ENCODE measurements around the gene SERPINB11.
"Not testable (repeated sequence)": the region's sequence is repeated elsewhere in the genome, so short reads cannot be mapped to it uniquely, and the experiment has no call there.

SERPINB11 gene

DNA sequence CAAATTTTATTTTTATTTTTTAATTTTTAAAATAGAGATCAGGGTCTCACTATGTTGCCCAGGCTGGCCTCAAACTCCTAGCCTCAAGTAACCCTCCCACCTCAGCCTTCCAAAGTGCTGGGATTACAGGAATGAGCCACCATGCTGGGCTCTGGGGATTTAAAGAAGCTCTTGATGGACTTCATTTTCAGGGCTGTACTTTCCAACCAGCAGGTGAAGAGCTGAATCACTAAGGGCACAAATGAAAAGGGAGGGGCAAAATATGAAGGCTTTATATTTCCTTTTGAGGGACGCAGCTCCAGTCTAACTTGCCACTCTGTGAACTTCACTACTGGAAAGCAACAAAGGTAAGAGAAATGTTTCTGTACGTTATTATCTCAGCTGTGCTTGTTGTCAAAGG, at the start of gene SERPINB11:
Gene SERPINB11 (plus strand): TSS at position 301 of the 400 bp plus-strand sequence. CDS start 7,234 bp downstream, outside the sequence.
- DNase-seq: peak; percentile 23

GRCh38 chr18:63658920-63659319, 43.8 kb upstream of the SERPINB11 start:
- not testable (repeated sequence) for DNase-seq

DNA sequence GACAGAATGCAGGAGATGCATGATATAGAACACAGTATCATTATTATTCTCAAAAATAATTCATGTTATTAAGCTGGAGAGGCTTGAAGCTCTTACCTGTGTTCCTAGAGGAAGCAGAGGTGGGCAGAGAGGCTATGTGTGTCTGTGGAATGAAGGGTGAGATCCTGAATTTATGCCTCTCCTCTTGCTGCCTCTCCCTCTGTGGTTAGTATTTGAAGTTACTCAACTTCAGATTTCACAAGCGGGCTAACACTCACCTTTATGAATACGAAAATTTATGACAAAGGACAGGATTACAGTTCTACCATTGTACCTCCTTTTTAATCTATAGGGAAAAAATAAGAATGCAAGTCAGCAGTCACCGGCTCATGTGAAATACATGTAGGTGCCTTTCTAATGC, 41.0 kb upstream of the SERPINB11 start, which contains the start of gene SERPINB3:
Gene SERPINB3 (minus strand): TSS at position 144 of the 400 bp plus-strand sequence. CDS start 677 bp downstream, outside the sequence.
- not testable (repeated sequence) for DNase-seq

- DNase-seq: no peak
Measured at GRCh38 chr18:63664571-63664970, 38.2 kb upstream of the SERPINB11 start.

- DNase-seq: peak; percentile 85
Measured at GRCh38 chr18:63676526-63677323, 26.0 kb upstream of the SERPINB11 start.

- peak; percentile 29 for DNase-seq
Measured at GRCh38 chr18:63677500-63678225, 25.1 kb upstream of the SERPINB11 start.

GRCh38 chr18:63679820-63680606, 22.7 kb upstream of the SERPINB11 start:
- DNase-seq: peak; percentile 67

GRCh38 chr18:63681449-63682340, 21.1 kb upstream of the SERPINB11 start:
- DNase-seq: peak; percentile 97

GRCh38 chr18:63683152-63683551, 19.6 kb upstream of the SERPINB11 start:
- DNase-seq: no peak

DNA sequence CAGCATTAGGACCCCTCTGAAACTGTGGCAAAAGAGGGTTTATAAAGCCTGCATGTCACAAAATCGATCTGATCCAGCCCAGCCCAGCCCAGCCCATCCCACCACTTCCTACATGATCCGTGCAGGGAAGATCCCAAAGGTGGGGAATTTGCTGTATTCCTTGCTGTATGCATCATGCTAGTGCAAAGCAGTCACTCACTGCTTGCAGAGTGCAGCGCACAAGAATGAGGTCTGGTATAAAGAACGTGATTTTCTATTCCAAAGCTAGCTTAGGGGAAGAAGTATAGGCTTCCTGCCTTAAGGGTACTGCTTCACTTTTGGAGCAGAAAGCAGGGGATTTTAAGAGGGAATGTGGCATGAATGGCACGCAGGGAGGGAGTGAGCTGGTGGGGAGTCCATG, 18.9 kb upstream of the SERPINB11 start:
- no peak for DNase-seq

DNA sequence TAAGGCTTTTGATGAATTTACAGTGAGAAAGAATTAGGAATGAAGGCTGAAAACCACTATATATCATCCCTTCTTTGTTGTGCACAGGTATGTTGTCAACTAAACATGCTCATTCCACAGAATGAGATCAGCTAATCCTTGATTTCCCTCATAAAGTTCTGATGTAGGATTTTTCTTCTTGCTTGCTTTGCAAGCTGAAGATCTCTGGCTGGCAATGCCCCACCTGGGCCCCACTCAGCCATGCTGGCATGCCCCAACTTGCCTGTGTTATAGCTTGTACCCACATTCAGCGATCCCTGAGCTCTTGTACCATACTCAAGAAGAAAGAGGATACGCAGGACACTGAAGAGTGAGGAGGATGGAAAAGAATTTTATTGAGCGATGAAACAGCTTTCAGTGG, 18.0 kb upstream of the SERPINB11 start:
- DNase-seq: no peak

- no peak for DNase-seq
Measured at GRCh38 chr18:63686871-63687270, 15.9 kb upstream of the SERPINB11 start.

DNA sequence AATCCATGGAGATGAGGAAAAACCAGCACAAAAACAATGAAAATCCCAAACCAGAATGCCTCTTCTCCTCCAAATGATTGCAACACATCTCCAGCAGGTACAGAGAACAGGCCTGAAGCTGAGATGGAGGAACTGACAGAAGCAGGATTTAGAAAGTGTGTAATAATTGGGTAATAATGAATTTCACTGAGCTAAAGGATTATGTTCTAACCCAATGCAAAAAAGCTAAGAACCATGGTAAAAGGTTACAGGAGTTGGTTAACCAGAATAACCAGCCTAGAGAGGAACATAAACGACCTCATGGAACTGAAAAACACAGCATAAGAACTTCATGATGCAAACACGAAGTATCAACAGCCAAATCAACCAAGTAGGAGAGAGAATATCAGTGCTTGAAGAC, 13.7 kb upstream of the SERPINB11 start:
- no peak for DNase-seq

DNA sequence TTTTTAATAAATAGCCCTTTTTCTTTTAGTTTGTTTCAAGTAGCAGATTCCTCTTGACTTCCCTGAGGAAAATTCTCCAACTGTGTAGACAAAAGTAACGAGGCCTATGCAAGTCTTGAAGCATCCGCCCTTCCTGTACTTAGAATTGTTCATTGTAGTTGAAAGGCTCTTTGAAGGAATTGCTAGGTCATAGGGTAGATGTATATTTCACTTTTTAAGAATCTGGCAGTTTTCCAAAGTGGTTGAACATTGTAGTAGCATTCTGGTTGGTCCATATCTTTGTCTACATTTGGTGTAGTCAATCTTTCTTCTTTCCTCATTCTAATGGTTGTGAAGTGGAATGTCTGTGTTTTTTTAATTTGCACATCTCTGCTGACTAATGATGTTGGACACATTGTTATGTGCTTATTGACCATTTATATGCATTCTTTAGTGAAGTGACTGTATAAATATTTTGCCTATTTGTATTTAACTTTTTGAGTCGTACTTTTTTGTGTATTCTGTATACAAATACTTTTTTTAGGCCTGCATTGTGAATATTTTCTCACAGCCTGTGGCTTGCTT, 5.6 kb upstream of the SERPINB11 start:
- no peak for DNase-seq

DNA sequence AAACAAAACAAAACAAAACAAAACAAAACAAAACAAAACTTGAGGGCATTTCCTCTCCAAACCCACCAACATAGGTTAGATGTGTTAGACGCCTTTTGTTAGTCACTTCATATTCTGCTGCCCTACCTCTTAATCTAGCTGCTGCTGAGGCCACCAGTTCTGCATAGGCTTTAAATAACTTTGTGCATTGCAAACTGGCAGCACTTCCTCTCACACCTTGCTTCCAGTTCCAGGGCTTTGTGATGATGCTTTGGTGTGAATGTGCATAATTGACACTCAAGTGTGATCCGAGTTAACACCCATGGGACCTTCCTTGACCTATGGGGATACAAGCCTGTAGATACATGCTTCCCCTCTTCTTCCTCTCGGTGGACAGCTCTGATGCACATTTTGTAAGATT, 2.3 kb upstream of the SERPINB11 start:
- no peak for DNase-seq

DNA sequence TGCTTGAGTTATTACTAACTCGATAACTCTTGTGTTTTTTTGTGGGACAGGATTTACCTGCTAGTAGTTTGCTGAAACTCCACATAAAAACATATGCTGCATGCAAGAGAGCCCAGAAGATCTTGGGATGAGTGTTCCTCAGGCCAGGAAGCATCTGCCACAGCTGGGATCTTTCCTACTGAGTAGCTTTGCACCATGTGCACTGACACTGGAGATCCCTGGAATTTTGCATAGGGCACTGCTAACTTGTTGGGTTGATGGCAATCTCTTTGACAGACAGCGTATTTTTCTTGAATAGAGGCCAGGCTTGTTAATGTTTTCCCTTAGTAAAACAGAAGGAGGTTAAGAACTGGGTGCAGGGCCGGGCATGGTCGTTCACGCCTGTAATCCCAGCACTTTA, 808 bp upstream of the SERPINB11 start:
- no peak for DNase-seq

- no peak for DNase-seq
Measured at GRCh38 chr18:63705401-63705800, 2.6 kb downstream of the SERPINB11 start.

GRCh38 chr18:63707816-63708215, 5.1 kb downstream of the SERPINB11 start:
- DNase-seq: no peak

DNA sequence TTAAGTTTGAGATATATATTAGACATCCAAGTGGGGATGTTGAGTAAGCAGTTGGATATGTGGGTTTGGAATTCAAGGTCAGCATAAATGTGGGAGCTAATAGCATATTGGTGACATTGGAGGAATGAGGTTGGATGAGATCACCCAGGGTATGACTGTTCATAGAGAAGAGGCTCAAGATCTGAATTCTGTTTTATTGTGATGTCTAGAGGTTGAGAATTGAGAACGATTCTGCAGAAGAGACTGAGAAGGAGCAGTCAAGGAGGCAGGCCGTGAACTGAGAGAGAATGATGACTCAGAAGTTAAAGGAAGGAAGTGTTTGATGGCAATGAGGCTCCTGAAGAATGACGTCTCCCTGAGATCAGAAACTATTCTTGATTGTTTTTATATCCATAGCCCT, 5.9 kb downstream of the SERPINB11 start:
- no peak for DNase-seq

DNA sequence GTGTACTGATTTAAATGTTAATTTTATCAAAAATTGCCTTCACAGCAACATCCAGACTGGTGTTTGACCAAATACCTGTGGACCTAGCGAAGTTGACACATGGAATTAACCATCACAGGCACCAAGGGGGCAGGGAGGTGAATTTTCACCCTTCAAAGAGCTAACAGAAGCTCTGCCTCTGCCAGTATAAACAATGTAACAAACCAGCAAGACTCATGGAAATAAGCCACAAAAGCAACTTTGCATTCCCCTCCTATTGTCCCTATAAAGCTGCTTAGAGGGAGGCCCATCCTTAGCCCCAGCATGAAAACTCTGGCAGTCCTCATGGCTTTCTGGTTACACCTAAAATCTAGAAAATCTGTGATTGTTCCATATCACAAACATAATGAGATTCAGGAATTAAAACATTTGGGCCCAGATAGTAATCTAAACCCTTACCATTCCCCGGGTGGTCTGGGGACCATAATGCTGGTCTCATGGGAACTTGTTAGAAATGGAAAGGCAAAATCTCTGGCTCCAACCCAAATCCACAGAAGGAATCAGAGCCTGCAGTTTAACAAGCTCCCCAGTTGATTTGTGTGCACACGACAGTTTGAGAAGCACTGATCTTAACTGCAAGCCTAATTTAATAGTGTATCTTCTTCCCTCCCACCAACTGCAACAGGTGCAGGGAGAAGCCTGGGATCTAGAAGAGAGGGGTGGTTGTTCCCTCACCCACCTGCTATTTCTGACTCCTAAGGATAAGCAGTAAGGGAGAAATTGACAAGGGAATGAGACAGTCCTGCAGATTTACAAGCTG, 23.1 kb downstream of the SERPINB11 start:
- peak; percentile 83 for DNase-seq

DNA sequence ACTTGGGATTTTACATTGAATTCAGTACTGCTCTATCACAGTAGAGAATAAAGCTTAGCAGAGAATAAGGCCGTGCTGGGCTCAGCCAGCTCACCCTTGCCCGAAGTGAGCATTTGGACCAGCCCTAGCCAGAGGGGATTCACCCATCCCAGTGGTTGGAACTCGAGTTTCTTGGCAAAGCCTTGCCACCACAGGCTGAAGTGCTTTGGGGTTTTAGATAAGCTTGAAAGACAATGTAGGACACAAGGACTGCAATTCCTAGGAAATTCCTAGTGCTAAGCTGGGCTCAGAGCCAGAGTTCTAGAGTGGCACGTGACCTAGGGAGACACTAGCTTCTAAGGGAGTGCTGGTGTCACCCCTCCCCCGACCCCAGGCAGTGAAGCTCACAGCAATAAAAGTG, 28.0 kb downstream of the SERPINB11 start:
- DNase-seq: no peak
